Adrenal gland (tissue), 5 donors: ENCODE data around the gene TRAK1.

ENCODE experiments used
- POLR2A ChIP-seq, 2 donors: fragments of 450-650 bp; IDR thresholded peaks; one replicate each; pipeline ENCODE4 v1.6.1; 2017; ENCODE audit warnings: antibody characterized with exemption in 2 of 2, mild to moderate bottlenecking in 2 of 2, moderate library complexity in 1 of 2
- TF ChIP-seq, protein P1 (sequence below), 6 experiments: fragments of 450-650 bp in 4 of 6; fragments of 200-600 bp in 2 of 6; sonication (generic) in 1 of 6; IDR thresholded peaks; 1 replicate in 5 of 6; 2 replicates in 1 of 6; pipeline versions ENCODE4 v1.5.1 to v1.8.0; 2016 to 2021; ENCODE audit warnings: antibody characterized with exemption in 6 of 6, mild to moderate bottlenecking in 2 of 6, moderate library complexity in 1 of 6
- donor health status: DM: no; HTN: no; CAD: no.

DNA sequence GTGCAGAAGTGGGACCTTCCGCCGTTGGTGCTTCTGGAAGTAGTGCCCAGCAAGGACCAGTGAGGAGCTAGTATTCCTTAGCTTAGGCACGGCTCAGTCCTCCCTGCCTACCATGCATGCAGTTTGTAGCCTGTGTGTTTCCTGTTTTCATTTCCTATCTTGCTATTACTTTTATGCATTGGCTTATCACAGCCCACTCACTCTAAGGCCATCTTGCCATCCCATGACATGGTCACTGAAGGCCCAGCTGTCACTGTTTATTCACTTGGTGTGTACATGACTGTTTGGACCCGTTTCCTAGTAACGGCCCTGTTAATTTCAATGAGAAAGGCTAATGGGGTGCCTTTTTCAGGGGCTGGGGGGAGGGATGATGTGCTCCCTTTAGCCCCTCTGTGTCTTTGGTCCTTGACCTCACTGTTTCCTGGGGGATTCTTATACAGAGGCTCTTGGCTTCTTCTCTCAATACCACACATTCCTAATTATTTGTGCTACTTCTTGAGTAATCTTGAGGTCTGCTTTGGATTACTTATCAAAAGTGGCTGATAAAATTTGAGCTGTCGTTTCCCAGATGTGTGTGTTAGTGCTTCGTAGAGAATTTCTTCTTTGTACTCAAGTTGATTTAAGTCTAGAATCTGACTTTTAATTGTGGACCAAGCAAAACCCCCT is 24.5 kb upstream of the TRAK1 start:
- no peak for TF ChIP-seq POLR2A (IDR thresholded peaks at IDR 0.05)
- TF ChIP-seq, protein P1, sequence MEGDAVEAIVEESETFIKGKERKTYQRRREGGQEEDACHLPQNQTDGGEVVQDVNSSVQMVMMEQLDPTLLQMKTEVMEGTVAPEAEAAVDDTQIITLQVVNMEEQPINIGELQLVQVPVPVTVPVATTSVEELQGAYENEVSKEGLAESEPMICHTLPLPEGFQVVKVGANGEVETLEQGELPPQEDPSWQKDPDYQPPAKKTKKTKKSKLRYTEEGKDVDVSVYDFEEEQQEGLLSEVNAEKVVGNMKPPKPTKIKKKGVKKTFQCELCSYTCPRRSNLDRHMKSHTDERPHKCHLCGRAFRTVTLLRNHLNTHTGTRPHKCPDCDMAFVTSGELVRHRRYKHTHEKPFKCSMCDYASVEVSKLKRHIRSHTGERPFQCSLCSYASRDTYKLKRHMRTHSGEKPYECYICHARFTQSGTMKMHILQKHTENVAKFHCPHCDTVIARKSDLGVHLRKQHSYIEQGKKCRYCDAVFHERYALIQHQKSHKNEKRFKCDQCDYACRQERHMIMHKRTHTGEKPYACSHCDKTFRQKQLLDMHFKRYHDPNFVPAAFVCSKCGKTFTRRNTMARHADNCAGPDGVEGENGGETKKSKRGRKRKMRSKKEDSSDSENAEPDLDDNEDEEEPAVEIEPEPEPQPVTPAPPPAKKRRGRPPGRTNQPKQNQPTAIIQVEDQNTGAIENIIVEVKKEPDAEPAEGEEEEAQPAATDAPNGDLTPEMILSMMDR (IDR thresholded peaks at IDR 0.05) = no peak
